Mucosa of descending colon (tissue), 3 donors: ENCODE measurements around the gene GABRG3. TPM values are rescaled to one million over a fixed set of nuclear protein-coding genes. Genes with fewer than 3 reads are reported as not detected.
"Not testable (repeated sequence)": the region's sequence is repeated elsewhere in the genome, so short reads cannot be mapped to it uniquely, and the experiment has no call there.

Experiments used
- ATAC-seq: fragments of 200-7000 bp; cut with Tn5 transposase; one replicate; pipeline ENCODE4 v1.9.1; 2020; ENCODE audit warnings: mild to moderate bottlenecking, moderate library complexity
- DNase-seq, 3 donors: peaks; one replicate each; pipeline ENCODE4 v3.0.0-alpha.2; 2020
- H3K36me3 ChIP-seq: fragments of 200-600 bp; one replicate; pipeline ENCODE4 v1.8.0; 2021; ENCODE audit warnings: low read depth, mild to moderate bottlenecking
- H3K4me1 ChIP-seq: fragments of 200-600 bp; one replicate; pipeline ENCODE4 v1.8.0; 2021; ENCODE audit warnings: low read depth, mild to moderate bottlenecking
- H3K4me3 ChIP-seq: fragments of 200-600 bp; one replicate; pipeline ENCODE4 v1.8.0; 2021; ENCODE audit warnings: mild to moderate bottlenecking
- H3K9me3 ChIP-seq: fragments of 200-600 bp; one replicate; pipeline ENCODE4 v1.8.0; 2021; ENCODE audit warnings: mild to moderate bottlenecking
- CTCF ChIP-seq: fragments of 200-600 bp; IDR thresholded peaks from one replicate; pipeline ENCODE4 v1.8.0; 2022; ENCODE audit warnings: antibody characterized with exemption, mild to moderate bottlenecking
- intact Hi-C, 2 donors: fragments of 100-400 bp; cut with DNase I in 1 of 2; cut with micrococcal nuclease in 1 of 2; formaldehyde crosslinking; loops; one replicate each; pipeline versions ENCODE4 v1.11.0 to v1.11.1; 2022; cut with DNase I, micrococcal nuclease
- total RNA-seq, 3 donors: library from RNA; stranded (reverse); fragmentation: NEBNext Ultra II Directional in 2 of 3; extraction: Animal tissue kit (Norgen Biotek cat#: 25700) in 2 of 3; gene quantifications; one replicate each; pipeline versions ENCODE4 v1.2.1 to v1.2.4, GENCODE V29; 2021 to 2023
- donor health status: DM: no; HTN: no; CAD: no; lungs with moderate emphysema.
- donor health status: DM: no; HTN: no; CAD: no.
- donor health status: DM: no; HTN: yes; CAD: no.

The GABRG3 gene
- total RNA-seq, 3 donors from 2014 or later = 0.03 TPM; not detected in 2

DNA sequence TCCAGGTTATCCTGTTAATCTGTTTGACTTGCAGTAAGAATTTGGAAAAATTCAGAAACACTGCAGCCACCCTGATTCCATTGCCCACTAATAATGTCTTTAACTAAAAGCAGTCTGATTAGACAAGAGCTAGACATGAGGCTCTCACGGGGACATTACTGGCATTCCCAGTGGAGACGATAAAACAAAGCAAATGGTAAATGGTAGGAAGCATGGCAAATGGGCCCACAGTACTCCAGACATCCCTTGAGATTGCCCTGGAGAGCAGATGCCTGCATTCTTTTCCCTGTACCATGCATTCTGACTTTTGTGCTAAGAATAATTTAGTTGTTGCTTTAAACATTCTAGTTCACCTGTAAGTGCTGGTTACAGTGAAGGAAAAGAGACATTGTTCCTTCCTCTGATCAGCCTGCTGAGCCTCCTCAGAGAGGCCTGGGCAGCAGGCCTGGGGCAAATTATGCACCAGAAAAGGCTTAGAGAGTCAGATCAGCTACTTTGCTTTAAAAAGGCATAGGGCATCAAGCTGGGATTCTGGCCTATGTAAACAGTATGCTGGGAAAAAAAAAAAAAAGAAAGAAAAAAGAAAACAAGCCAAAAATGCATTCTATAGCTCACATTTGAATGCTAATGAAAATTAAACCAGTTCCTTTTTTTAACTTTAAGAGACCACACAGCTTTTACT lies 204.6 kb downstream of the GABRG3 start:
- no peaks in the 10 kb centered on the region for H3K36me3 ChIP-seq
- peaks cover 73% of the 10 kb centered on the region for H3K9me3 ChIP-seq
- intact Hi-C loops = no loop called here
- no peak overlapping the region for H3K4me3 ChIP-seq
- DNase-seq (no peak), ATAC-seq (no peak)
- H3K4me1 ChIP-seq = no peaks in the 10 kb centered on the region
- no peak for TF ChIP-seq CTCF

DNA sequence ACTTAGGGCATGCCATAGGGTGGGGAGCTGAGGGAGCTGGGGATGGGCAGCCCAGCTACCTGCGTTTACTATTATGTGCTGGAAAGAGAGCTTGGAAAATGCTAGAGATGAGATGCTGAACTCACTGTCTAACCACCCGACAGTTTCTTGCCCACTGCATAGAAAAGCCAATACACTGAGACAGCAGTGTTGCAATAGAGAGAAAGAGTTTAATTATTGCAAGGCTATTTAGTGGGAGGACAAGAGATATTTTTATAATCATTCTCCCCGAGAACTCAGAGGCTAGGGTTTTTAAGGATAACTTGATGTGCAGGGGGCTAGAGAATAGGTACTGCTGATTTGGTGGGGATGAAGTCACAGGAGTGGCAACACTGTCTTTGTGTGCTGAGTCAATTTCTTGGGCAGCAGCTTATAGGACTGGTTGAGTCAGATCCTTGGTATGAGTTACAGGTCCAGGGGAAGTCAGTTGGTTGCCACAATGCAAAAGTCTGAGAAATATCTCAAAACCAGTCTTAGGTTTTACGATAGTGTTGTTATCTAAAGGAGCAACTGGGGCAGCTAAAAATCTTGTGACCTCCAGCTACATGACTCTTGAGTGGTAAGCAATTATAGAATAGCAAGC lies 205.9 kb downstream of the GABRG3 start:
- Histone ChIP-seq H3K36me3 (no peaks in the 10 kb centered on the region), H3K9me3 (peaks cover 75% of the 10 kb centered on the region), H3K4me1 (no peaks in the 10 kb centered on the region), H3K4me3 (no peak overlapping the region)
- no peak for TF ChIP-seq CTCF
- intact Hi-C loops = no loop called here
- ATAC-seq (no peak), DNase-seq (no peak)

DNA sequence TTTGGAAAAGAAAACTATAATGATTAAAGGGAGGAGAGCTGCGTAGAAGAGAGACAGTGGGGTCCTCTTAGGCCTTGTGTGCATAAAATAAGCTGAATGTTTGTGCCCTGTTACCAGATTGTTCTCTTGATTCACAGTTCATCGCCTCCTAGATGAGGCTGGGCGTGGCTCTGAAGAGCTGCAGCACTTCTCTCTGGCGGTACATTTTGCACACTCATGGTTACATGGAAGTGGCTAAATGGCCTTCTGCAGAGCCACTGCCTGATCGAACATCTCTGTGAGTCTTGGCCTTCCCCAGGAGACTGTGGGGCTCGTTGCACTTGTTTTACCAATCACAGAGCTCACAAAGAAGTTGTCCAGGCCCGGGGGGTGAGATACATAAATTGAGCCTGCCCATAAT lies 208.8 kb downstream of the GABRG3 start:
- intact Hi-C loops = no loop called here
- Histone ChIP-seq H3K9me3 (peaks cover 72% of the 10 kb centered on the region), H3K4me3 (no peak overlapping the region), H3K36me3 (no peaks in the 10 kb centered on the region), H3K4me1 (no peaks in the 10 kb centered on the region)
- TF ChIP-seq CTCF = no peak
- no peak for DNase-seq
- ATAC-seq = no peak

DNA sequence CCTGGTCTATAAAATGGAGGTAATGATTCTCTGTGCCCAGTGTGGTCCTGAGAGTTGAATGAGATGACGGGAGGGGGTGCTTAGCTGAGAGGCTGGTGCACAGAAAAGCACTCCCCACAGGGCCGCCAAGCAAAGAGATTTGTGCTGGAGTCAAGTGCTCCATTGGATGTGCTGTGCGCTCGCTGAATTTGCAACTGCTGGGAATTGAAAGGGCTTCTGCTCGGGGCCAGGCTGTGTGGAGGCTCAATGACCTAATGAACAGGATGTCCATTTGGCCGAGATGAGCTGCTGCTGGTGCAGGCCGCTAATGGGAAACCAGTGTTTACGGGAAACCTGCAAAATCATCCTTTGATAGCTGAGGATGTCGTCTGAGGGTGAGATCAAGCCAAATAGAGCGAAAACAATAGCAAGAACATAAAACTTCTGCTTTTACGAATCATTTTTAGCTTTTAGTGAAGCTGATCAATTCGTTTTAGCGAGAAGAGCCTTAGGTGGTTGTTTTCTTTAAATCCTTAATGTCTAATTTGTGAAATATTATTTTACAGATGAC lies 211.7 kb downstream of the GABRG3 start:
- no peak for TF ChIP-seq CTCF
- H3K4me1 ChIP-seq = no peaks in the 10 kb centered on the region
- ATAC-seq (no peak), DNase-seq (no peak)
- intact Hi-C loops = no loop called here
- H3K36me3 ChIP-seq = no peaks in the 10 kb centered on the region
- no peak overlapping the region for H3K4me3 ChIP-seq
- H3K9me3 ChIP-seq = peaks cover 65% of the 10 kb centered on the region

- no peak for TF ChIP-seq CTCF
- no peaks in the 10 kb centered on the region for H3K4me1 ChIP-seq
- intact Hi-C loops = no loop called here
- no peaks in the 10 kb centered on the region for H3K36me3 ChIP-seq
- H3K9me3 ChIP-seq = peaks cover 64% of the 10 kb centered on the region
- no peak for DNase-seq
- ATAC-seq = no peak
- no peak overlapping the region for H3K4me3 ChIP-seq
These were observed 212.2 kb downstream of the GABRG3 start for GRCh38 chr15:27183201-27183600.

- ATAC-seq, H3K36me3 ChIP-seq, DNase-seq, intact Hi-C loops, H3K4me3 ChIP-seq, H3K4me1 ChIP-seq: not testable (repeated sequence)
- peaks cover 30% of the 10 kb centered on the region for H3K9me3 ChIP-seq
These were observed 220.5 kb downstream of the GABRG3 start for GRCh38 chr15:27191515-27191914.
